ENCODE results near the gene APEH.

GRCh38 chr3:49717211-49717958 lies 43.2 kb downstream of the APEH start:
- TF ChIP-seq POLR2A (IDR thresholded peaks at IDR 0.05) (no peak), CTCF (IDR thresholded peaks at IDR 0.05) (no peak)

Measured in testis (tissue), 2 donors.